Cardiac muscle cell (in vitro differentiated cells and primary cell): ENCODE measurements around the gene FBXO45. TPM values are rescaled to one million over a fixed set of nuclear protein-coding genes. Genes with fewer than 3 reads are reported as not detected.
"Not testable (repeated sequence)": the region's sequence is repeated elsewhere in the genome, so short reads cannot be mapped to it uniquely, and the experiment has no call there.

Source experiments
- DNase-seq, 2 donors: peaks; one replicate each; pipeline versions ENCODE4 v3.0.0 to v3.0.0-alpha.2; 2010 to 2017; ENCODE audit warnings: low read depth in 1 of 2, low spot score in 1 of 2
- H3K27ac ChIP-seq: fragments of 200-600 bp; sonication (generic); 2 replicates; pipeline ENCODE4 v1.5.1; 2016
- H3K27me3 ChIP-seq: fragments of 200-600 bp; sonication (generic); 2 replicates; pipeline ENCODE4 v1.6.0; 2016; ENCODE audit warnings: control low read depth
- H3K36me3 ChIP-seq: fragments of 200-600 bp; sonication (generic); 2 replicates; pipeline ENCODE4 v1.5.1; 2016; ENCODE audit warnings: control low read depth
- H3K4me1 ChIP-seq: fragments of 200-600 bp; sonication (generic); 2 replicates; pipeline ENCODE4 v1.8.1; 2017; ENCODE audit warnings: low read depth, mild to moderate bottlenecking, mixed run types
- H3K4me3 ChIP-seq: fragments of 200-600 bp; sonication (generic); 2 replicates; pipeline ENCODE4 v1.5.1; 2016; ENCODE audit warnings: mild to moderate bottlenecking
- H3K9me3 ChIP-seq: fragments of 200-600 bp; sonication (generic); 2 replicates; pipeline ENCODE4 v1.5.1; 2017; ENCODE audit warnings: low read depth, mild to moderate bottlenecking, control low read depth
- CTCF ChIP-seq: IDR thresholded peaks from 2 replicates; pipeline ENCODE4 v1.5.1; 2012; ENCODE audit warnings: low read depth, mild to moderate bottlenecking, low read length
- polyA plus RNA-seq: library from polyadenylated mRNA; unstranded; fragments of >200 nt; fragmentation: Nextera tagmentation; extraction: Ambion mirVana; gene quantifications from 2 replicates; pipeline ENCODE4 v1.2.1, GENCODE V29; 2016
- total RNA-seq: library from RNA; depleted of rRNA; stranded (reverse); fragments of >200 nt; gene quantifications from 2 replicates; pipeline ENCODE4 v1.2.3, GENCODE V29; 2016

The FBXO45 gene
- total and polyA plus RNA-seq, 2 experiments from 2014 or later = 5.9 to 9.1 TPM

- H3K9me3 ChIP-seq = no peaks in the 10 kb centered on the region
- TF ChIP-seq CTCF = no peak
- peaks cover 3% of the 10 kb centered on the region for H3K4me1 ChIP-seq
- peak overlapping the region; percentile 28 for H3K27ac ChIP-seq
- no peak overlapping the region for H3K4me3 ChIP-seq
- no peaks in the 10 kb centered on the region for H3K36me3 ChIP-seq
- peak in 1 of 2 donors; percentile 24 for DNase-seq
- H3K27me3 ChIP-seq = no peaks in the 10 kb centered on the region
Measured at GRCh38 chr3:196611761-196612483, 43.5 kb downstream of the FBXO45 start.

- not testable (repeated sequence) for H3K36me3 ChIP-seq, H3K9me3 ChIP-seq, H3K27ac ChIP-seq, H3K4me3 ChIP-seq, DNase-seq, H3K27me3 ChIP-seq
- H3K4me1 ChIP-seq = peaks cover 17% of the 10 kb centered on the region
Measured at GRCh38 chr3:196615234-196615633, 46.8 kb downstream of the FBXO45 start.

GRCh38 chr3:196617256-196617655 lies 48.8 kb downstream of the FBXO45 start:
- H3K27me3 ChIP-seq = no peaks in the 10 kb centered on the region
- H3K36me3 ChIP-seq = no peaks in the 10 kb centered on the region
- H3K27ac ChIP-seq = no peak overlapping the region
- no peak overlapping the region for H3K4me3 ChIP-seq
- H3K9me3 ChIP-seq = no peaks in the 10 kb centered on the region
- TF ChIP-seq CTCF = no peak
- no peak for DNase-seq
- peaks cover 20% of the 10 kb centered on the region for H3K4me1 ChIP-seq

- no peaks in the 10 kb centered on the region for H3K9me3 ChIP-seq
- peak in 1 of 2 donors; percentile 39 for DNase-seq
- H3K4me1 ChIP-seq = peaks cover 20% of the 10 kb centered on the region
- no peak for TF ChIP-seq CTCF
- H3K4me3 ChIP-seq = no peak overlapping the region
- H3K27me3 ChIP-seq = no peaks in the 10 kb centered on the region
- no peaks in the 10 kb centered on the region for H3K36me3 ChIP-seq
- H3K27ac ChIP-seq = peak overlapping the region; percentile 87
Measured at GRCh38 chr3:196619223-196619622, 50.8 kb downstream of the FBXO45 start.

GRCh38 chr3:196619627-196620026 lies 51.2 kb downstream of the FBXO45 start:
- H3K4me3 ChIP-seq, H3K9me3 ChIP-seq, DNase-seq, H3K36me3 ChIP-seq, H3K27me3 ChIP-seq: not testable (repeated sequence)
- Histone ChIP-seq H3K4me1 (peaks cover 20% of the 10 kb centered on the region), H3K27ac (peak overlapping the region; percentile 87)

- H3K27ac ChIP-seq = peak overlapping the region; percentile 87
Measured at GRCh38 chr3:196620161-196620604, 51.7 kb downstream of the FBXO45 start.

More at GRCh38 chr3:196620161-196620604, 51.7 kb downstream of the FBXO45 start:
- Histone ChIP-seq H3K27me3 (no peaks in the 10 kb centered on the region), H3K9me3 (no peaks in the 10 kb centered on the region), H3K4me1 (peaks cover 20% of the 10 kb centered on the region), H3K4me3 (no peak overlapping the region), H3K36me3 (no peaks in the 10 kb centered on the region)
- no peak for TF ChIP-seq CTCF
- DNase-seq = peak in 1 of 2 donors; percentile 77
